ENCODE results near the gene GNAL.

The GNAL gene

DNA sequence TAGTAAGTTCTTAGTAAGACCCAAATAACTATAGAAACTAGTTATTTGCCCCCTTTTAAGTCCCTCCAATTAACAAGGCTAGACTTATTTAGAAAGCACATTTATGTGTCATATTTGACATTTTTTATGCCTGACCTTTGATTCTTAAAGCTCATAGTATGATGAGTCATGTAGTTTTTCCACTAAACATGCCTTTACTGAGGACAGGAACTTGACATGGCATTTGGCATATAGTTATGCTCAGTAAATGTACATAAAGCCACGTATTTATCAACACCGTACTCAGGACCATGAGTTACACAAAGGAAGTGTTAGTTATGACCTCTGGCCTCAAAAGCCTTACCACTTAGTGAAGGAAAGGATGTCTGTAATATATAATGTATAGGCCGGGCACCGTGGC, 78.9 kb downstream of the GNAL start:
- Histone ChIP-seq H2BK120ac (ENCODE audit: low read depth, low read length) (no peak overlapping the region), H2BK15ac (ENCODE audit: low read length) (no peak overlapping the region), H2BK5ac (ENCODE audit: low read length) (no peak overlapping the region), H3K27ac (replicated peaks; ENCODE audit: low read length) (no peak overlapping the region), H3K36me3 (replicated peaks in 1 of 2; ENCODE audit: control insufficient read depth in 2 of 2, insufficient read depth in 2 of 2, low read length in 2 of 2) (no peaks in the 10 kb centered on the region), H3K27me3 (ENCODE audit: control insufficient read depth in 3 of 3, insufficient read depth in 3 of 3, low read depth in 1 of 3, low read length in 3 of 3) (no peaks in the 10 kb centered on the region), H3K4me1 (ENCODE audit: control insufficient read depth in 2 of 2, insufficient read depth in 1 of 2, low read depth in 1 of 2, low read length in 2 of 2) (peaks cover 3 to 7% of the 10 kb centered on the region in 2 donors), H3K4me3 (ENCODE audit: low read length in 2 of 2) (no peak overlapping the region), H4K91ac (ENCODE audit: low read depth, low read length, poor library complexity) (no peak overlapping the region), H3K18ac (ENCODE audit: low read length) (no peak overlapping the region), H3K23ac (ENCODE audit: low read depth, low read length, poor library complexity) (no peak overlapping the region), H2AFZ (ENCODE audit: low read length) (no peak overlapping the region), H3K4me2 (ENCODE audit: insufficient read depth, low read length, poor library complexity, severe bottlenecking) (no peak overlapping the region), H2AK5ac (ENCODE audit: low read depth, low read length) (no peak overlapping the region), H3K79me1 (ENCODE audit: low read depth, low read length) (no peaks in the 10 kb centered on the region), H3K14ac (ENCODE audit: low read length) (no peak overlapping the region), H3K9me3 (replicated peaks in 1 of 2; ENCODE audit: control insufficient read depth in 2 of 2, insufficient read depth in 1 of 2, low read depth in 1 of 2, low read length in 2 of 2) (peaks cover 0 to 2% of the 10 kb centered on the region in 2 donors), H3K4ac (ENCODE audit: low read length) (no peak overlapping the region), H3K9ac (ENCODE audit: low read depth, low read length, poor library complexity) (no peak overlapping the region), H4K8ac (ENCODE audit: low read depth, low read length) (no peak overlapping the region), H2BK12ac (ENCODE audit: low read length) (no peak overlapping the region)
- DNase-seq (ENCODE audit: low spot score): no peak
- no CpG with 5 or more reads among the region's 4 CpGs for WGBS, 2 donors (ENCODE audit: extremely low coverage in 2 of 2, insufficient read length in 2 of 2, insufficient replicate concordance in 1 of 2)

- Histone ChIP-seq H3K27me3 (ENCODE audit: control insufficient read depth in 3 of 3, insufficient read depth in 3 of 3, low read depth in 1 of 3, low read length in 3 of 3) (no peaks in the 10 kb centered on the region), H3K36me3 (replicated peaks in 1 of 2; ENCODE audit: control insufficient read depth in 2 of 2, insufficient read depth in 2 of 2, low read length in 2 of 2) (no peaks in the 10 kb centered on the region), H3K18ac (ENCODE audit: low read length) (no peak overlapping the region), H3K14ac (ENCODE audit: low read length) (no peak overlapping the region), H3K4ac (ENCODE audit: low read length) (no peak overlapping the region), H2BK12ac (ENCODE audit: low read length) (no peak overlapping the region), H4K8ac (ENCODE audit: low read depth, low read length) (no peak overlapping the region), H3K23ac (ENCODE audit: low read depth, low read length, poor library complexity) (no peak overlapping the region), H3K4me2 (ENCODE audit: insufficient read depth, low read length, poor library complexity, severe bottlenecking) (no peak overlapping the region), H3K4me1 (ENCODE audit: control insufficient read depth in 2 of 2, insufficient read depth in 1 of 2, low read depth in 1 of 2, low read length in 2 of 2) (no peaks in the 10 kb centered on the region), H2AFZ (ENCODE audit: low read length) (no peak overlapping the region), H3K9me3 (replicated peaks in 1 of 2; ENCODE audit: control insufficient read depth in 2 of 2, insufficient read depth in 1 of 2, low read depth in 1 of 2, low read length in 2 of 2) (no peaks in the 10 kb centered on the region), H2BK15ac (ENCODE audit: low read length) (no peak overlapping the region), H3K79me1 (ENCODE audit: low read depth, low read length) (no peaks in the 10 kb centered on the region), H2BK120ac (ENCODE audit: low read depth, low read length) (no peak overlapping the region), H3K9ac (ENCODE audit: low read depth, low read length, poor library complexity) (no peak overlapping the region), H3K4me3 (ENCODE audit: low read length in 2 of 2) (no peak overlapping the region), H2BK5ac (ENCODE audit: low read length) (no peak overlapping the region), H2AK5ac (ENCODE audit: low read depth, low read length) (no peak overlapping the region), H3K27ac (replicated peaks; ENCODE audit: low read length) (no peak overlapping the region), H4K91ac (ENCODE audit: low read depth, low read length, poor library complexity) (no peak overlapping the region)
- WGBS, 2 donors (ENCODE audit: extremely low coverage in 2 of 2, insufficient read length in 2 of 2, insufficient replicate concordance in 1 of 2): no CpG with 5 or more reads among the region's 16 CpGs
- no peak for DNase-seq (ENCODE audit: low spot score)
Observed at GRCh38 chr18:11775436-11776174, 86.5 kb downstream of the GNAL start.

- WGBS, 2 donors (ENCODE audit: extremely low coverage in 2 of 2, insufficient read length in 2 of 2, insufficient replicate concordance in 1 of 2): no CpG with 5 or more reads among the region's 5 CpGs
Observed at GRCh38 chr18:11780042-11780441, 91.0 kb downstream of the GNAL start.

GRCh38 chr18:11783716-11784331, 94.8 kb downstream of the GNAL start:
- Histone ChIP-seq H3K9me3 (replicated peaks in 1 of 2; ENCODE audit: control insufficient read depth in 2 of 2, insufficient read depth in 1 of 2, low read depth in 1 of 2, low read length in 2 of 2) (no peaks in the 10 kb centered on the region), H3K4me3 (ENCODE audit: low read length in 2 of 2) (peak overlapping the region in 1 of 2 donors; percentile 45), H2AK5ac (ENCODE audit: low read depth, low read length) (peak overlapping the region; percentile 93), H3K27ac (replicated peaks; ENCODE audit: low read length) (no peak overlapping the region), H2AFZ (ENCODE audit: low read length) (no peak overlapping the region), H2BK5ac (ENCODE audit: low read length) (no peak overlapping the region), H3K14ac (ENCODE audit: low read length) (no peak overlapping the region), H3K79me1 (ENCODE audit: low read depth, low read length) (no peaks in the 10 kb centered on the region), H2BK12ac (ENCODE audit: low read length) (no peak overlapping the region), H4K8ac (ENCODE audit: low read depth, low read length) (peak overlapping the region; percentile 33), H3K27me3 (ENCODE audit: control insufficient read depth in 3 of 3, insufficient read depth in 3 of 3, low read depth in 1 of 3, low read length in 3 of 3) (no peaks in the 10 kb centered on the region), H3K4me2 (ENCODE audit: insufficient read depth, low read length, poor library complexity, severe bottlenecking) (no peak overlapping the region), H3K9ac (ENCODE audit: low read depth, low read length, poor library complexity) (no peak overlapping the region), H3K4ac (ENCODE audit: low read length) (no peak overlapping the region), H3K4me1 (ENCODE audit: control insufficient read depth in 2 of 2, insufficient read depth in 1 of 2, low read depth in 1 of 2, low read length in 2 of 2) (peaks cover 14 to 25% of the 10 kb centered on the region in 2 donors), H4K91ac (ENCODE audit: low read depth, low read length, poor library complexity) (no peak overlapping the region), H3K18ac (ENCODE audit: low read length) (peak overlapping the region; percentile 8), H2BK120ac (ENCODE audit: low read depth, low read length) (no peak overlapping the region), H3K23ac (ENCODE audit: low read depth, low read length, poor library complexity) (no peak overlapping the region), H2BK15ac (ENCODE audit: low read length) (peak overlapping the region; percentile 65), H3K36me3 (replicated peaks in 1 of 2; ENCODE audit: control insufficient read depth in 2 of 2, insufficient read depth in 2 of 2, low read length in 2 of 2) (no peaks in the 10 kb centered on the region)
- WGBS, 2 donors (ENCODE audit: extremely low coverage in 2 of 2, insufficient read length in 2 of 2, insufficient replicate concordance in 1 of 2): no CpG with 5 or more reads among the region's 7 CpGs
- DNase-seq (ENCODE audit: low spot score): no peak

More at GRCh38 chr18:11780042-11780441, 91.0 kb downstream of the GNAL start:
- Histone ChIP-seq H3K4me3 (ENCODE audit: low read length in 2 of 2) (no peak overlapping the region), H3K36me3 (replicated peaks in 1 of 2; ENCODE audit: control insufficient read depth in 2 of 2, insufficient read depth in 2 of 2, low read length in 2 of 2) (no peaks in the 10 kb centered on the region), H3K9ac (ENCODE audit: low read depth, low read length, poor library complexity) (no peak overlapping the region), H3K27me3 (ENCODE audit: control insufficient read depth in 3 of 3, insufficient read depth in 3 of 3, low read depth in 1 of 3, low read length in 3 of 3) (no peaks in the 10 kb centered on the region), H3K27ac (replicated peaks; ENCODE audit: low read length) (no peak overlapping the region), H2BK5ac (ENCODE audit: low read length) (no peak overlapping the region), H3K23ac (ENCODE audit: low read depth, low read length, poor library complexity) (no peak overlapping the region), H2AK5ac (ENCODE audit: low read depth, low read length) (no peak overlapping the region), H3K4me1 (ENCODE audit: control insufficient read depth in 2 of 2, insufficient read depth in 1 of 2, low read depth in 1 of 2, low read length in 2 of 2) (peaks cover 9 to 15% of the 10 kb centered on the region in 2 donors), H2BK15ac (ENCODE audit: low read length) (no peak overlapping the region), H2BK12ac (ENCODE audit: low read length) (no peak overlapping the region), H3K79me1 (ENCODE audit: low read depth, low read length) (no peaks in the 10 kb centered on the region), H3K4me2 (ENCODE audit: insufficient read depth, low read length, poor library complexity, severe bottlenecking) (no peak overlapping the region), H2AFZ (ENCODE audit: low read length) (no peak overlapping the region), H3K18ac (ENCODE audit: low read length) (no peak overlapping the region), H3K4ac (ENCODE audit: low read length) (no peak overlapping the region), H4K8ac (ENCODE audit: low read depth, low read length) (no peak overlapping the region), H3K9me3 (replicated peaks in 1 of 2; ENCODE audit: control insufficient read depth in 2 of 2, insufficient read depth in 1 of 2, low read depth in 1 of 2, low read length in 2 of 2) (no peaks in the 10 kb centered on the region), H4K91ac (ENCODE audit: low read depth, low read length, poor library complexity) (no peak overlapping the region), H3K14ac (ENCODE audit: low read length) (no peak overlapping the region), H2BK120ac (ENCODE audit: low read depth, low read length) (no peak overlapping the region)
- no peak for DNase-seq (ENCODE audit: low spot score)

All from neuronal stem cell (in vitro differentiated cells).